Neutrophil (primary cell): ENCODE data around the gene CCDC187.

Experiments used
- H3K27ac ChIP-seq: fragments of 200-600 bp; sonication (generic); 2 replicates; pipeline ENCODE4 v1.5.1; 2016; ENCODE audit warnings: mild to moderate bottlenecking, moderate library complexity
- H3K27me3 ChIP-seq: fragments of 200-600 bp; sonication (generic); 2 replicates; pipeline ENCODE4 v1.6.0; 2016; ENCODE audit warnings: mild to moderate bottlenecking
- H3K36me3 ChIP-seq: fragments of 200-600 bp; sonication (generic); 2 replicates; pipeline ENCODE4 v1.5.1; 2017
- H3K4me1 ChIP-seq, 2 experiments: fragments of 200-600 bp in 1 of 2; sonication (generic) in 1 of 2; 1 replicate in 1 of 2; 2 replicates in 1 of 2; pipeline versions ENCODE4 v1.5.1 to v1.6.1; 2013 to 2016; ENCODE audit warnings: low read depth in 1 of 2, low read length in 1 of 2, mild to moderate bottlenecking in 1 of 2, moderate library complexity in 1 of 2; ENCODE audit not compliant: control insufficient read depth in 1 of 2, insufficient read depth in 1 of 2
- H3K4me3 ChIP-seq, 2 experiments: fragments of 200-600 bp in 1 of 2; sonication (generic) in 1 of 2; 1 replicate in 1 of 2; 2 replicates in 1 of 2; pipeline ENCODE4 v1.5.1; 2013 to 2016; ENCODE audit warnings: low read depth in 1 of 2, low read length in 1 of 2, mild to moderate bottlenecking in 1 of 2, moderate library complexity in 1 of 2
- H3K9me3 ChIP-seq: fragments of 200-600 bp; sonication (generic); 2 replicates; pipeline ENCODE4 v1.5.1; 2016
- CTCF ChIP-seq: fragments of 200-600 bp; sonication (generic); IDR thresholded peaks from 2 replicates; pipeline ENCODE4 v1.5.1; 2016; ENCODE audit warnings: antibody characterized with exemption

Gene CCDC187

GRCh38 chr9:136282272-136282861, 21.5 kb downstream of the CCDC187 start:
- no peak for TF ChIP-seq CTCF
- Histone ChIP-seq H3K27me3 (peaks cover 17% of the 10 kb centered on the region), H3K4me1 (peaks cover 0 to 4% of the 10 kb centered on the region in 2 experiments), H3K4me3 (no peak overlapping the region), H3K9me3 (no peaks in the 10 kb centered on the region), H3K27ac (no peak overlapping the region), H3K36me3 (no peaks in the 10 kb centered on the region)

DNA sequence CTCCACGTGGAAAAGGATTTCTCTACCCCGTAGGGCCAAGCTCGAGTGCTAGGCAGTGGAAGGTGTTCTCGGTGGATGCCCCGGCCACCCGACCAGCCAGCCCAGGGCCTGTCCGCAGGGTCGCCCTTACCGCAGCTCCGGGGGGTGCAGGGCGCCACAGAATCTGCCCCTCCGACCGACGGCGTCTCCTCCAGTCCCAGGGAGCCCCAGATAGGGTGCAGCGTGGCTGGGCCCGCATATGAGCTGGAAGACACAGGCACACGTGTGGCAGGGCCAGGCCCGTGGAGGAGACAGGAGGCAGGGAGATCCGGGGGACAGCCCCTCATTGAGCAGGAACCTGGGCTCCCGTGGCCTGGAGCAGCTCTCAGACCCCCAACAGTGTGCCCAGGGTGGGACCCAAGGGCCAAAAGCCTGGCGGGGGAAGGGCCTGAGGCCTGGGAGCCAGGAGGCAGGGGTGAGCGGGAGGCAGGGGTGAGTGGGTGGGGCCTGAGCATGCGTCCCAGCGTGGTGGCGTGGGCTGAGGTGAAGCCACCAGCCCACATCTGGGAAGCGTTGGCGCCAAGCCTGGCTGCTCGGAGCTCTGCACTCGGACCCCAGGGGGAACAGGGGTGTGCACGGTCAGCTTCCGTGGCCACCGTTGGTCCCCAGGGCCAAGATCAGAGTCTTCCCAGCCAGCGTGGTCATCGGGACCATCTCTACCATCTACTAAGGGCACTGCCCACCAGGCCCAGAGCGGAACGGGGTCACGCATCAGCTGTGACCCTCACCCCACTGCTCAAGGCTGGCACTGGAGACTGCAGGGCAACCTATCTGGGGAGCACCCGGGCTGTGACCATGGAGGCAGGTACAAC, 22.2 kb downstream of the CCDC187 start:
- TF ChIP-seq CTCF = no peak
- H3K36me3 ChIP-seq = no peaks in the 10 kb centered on the region
- no peak overlapping the region for H3K4me3 ChIP-seq
- no peaks in the 10 kb centered on the region for H3K9me3 ChIP-seq
- H3K4me1 ChIP-seq = peaks cover 0 to 4% of the 10 kb centered on the region in 2 experiments
- H3K27ac ChIP-seq = no peak overlapping the region
- peaks cover 17% of the 10 kb centered on the region for H3K27me3 ChIP-seq

- Histone ChIP-seq H3K36me3 (no peaks in the 10 kb centered on the region), H3K9me3 (no peaks in the 10 kb centered on the region), H3K4me1 (peaks cover 0 to 4% of the 10 kb centered on the region in 2 experiments), H3K27me3 (peaks cover 22% of the 10 kb centered on the region), H3K27ac (no peak overlapping the region), H3K4me3 (no peak overlapping the region)
- TF ChIP-seq CTCF = no peak
These were observed 23.2 kb downstream of the CCDC187 start for GRCh38 chr9:136280535-136281315.

- Histone ChIP-seq H3K36me3 (no peaks in the 10 kb centered on the region), H3K27ac (no peak overlapping the region), H3K4me3 (no peak overlapping the region), H3K9me3 (no peaks in the 10 kb centered on the region), H3K27me3 (peaks cover 24% of the 10 kb centered on the region), H3K4me1 (peaks cover 0 to 4% of the 10 kb centered on the region in 2 experiments)
- TF ChIP-seq CTCF = no peak
These were observed 24.4 kb downstream of the CCDC187 start for GRCh38 chr9:136279471-136279870.

DNA sequence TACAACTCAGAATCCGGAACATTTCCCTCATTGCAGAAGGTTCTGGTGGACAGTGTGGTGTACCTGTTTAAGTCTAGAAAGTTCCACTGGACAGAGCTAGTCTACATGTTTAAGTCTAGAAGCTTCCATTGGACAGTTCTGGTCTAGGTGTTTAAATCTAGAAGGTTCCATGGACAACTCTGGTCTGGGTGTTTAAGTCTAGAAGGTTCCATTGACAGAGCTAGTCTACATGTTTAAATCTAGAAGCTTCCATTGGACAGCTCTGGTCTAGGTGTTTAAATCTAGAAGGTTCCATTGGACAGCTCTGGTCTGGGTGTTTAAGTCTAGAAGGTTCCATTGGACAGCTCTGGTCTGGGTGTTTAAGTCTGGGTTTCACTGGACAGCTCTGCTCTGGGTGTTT, 25.0 kb downstream of the CCDC187 start:
- H3K36me3 ChIP-seq = no peaks in the 10 kb centered on the region
- no peak overlapping the region for H3K4me3 ChIP-seq
- no peaks in the 10 kb centered on the region for H3K9me3 ChIP-seq
- peaks cover 24% of the 10 kb centered on the region for H3K27me3 ChIP-seq
- H3K4me1 ChIP-seq = peaks cover 0 to 4% of the 10 kb centered on the region in 2 experiments
- no peak overlapping the region for H3K27ac ChIP-seq
- no peak for TF ChIP-seq CTCF
